ENCODE data around the gene FRMD8. TPM values are rescaled to one million over a fixed set of nuclear protein-coding genes. Genes with fewer than 3 reads are reported as not detected.

The FRMD8 gene
- total and polyA plus RNA-seq, 9 of the 15 experiments (the other 6 are each of a cell fraction or from before 2014, with no cell fraction given) = 4.5 to 54.5 (median 15.8) TPM

GRCh38 chr11:65420979-65421793, 34.7 kb downstream of the FRMD8 start (continued):
- TF ChIP-seq ZNF274 (IDR thresholded peaks at IDR 0.05; ENCODE audit: borderline replicate concordance, low read depth, low read length) = no peak
- no peak for TF ChIP-seq SRSF3 (IDR thresholded peaks at IDR 0.05; ENCODE audit: insufficient read depth, low read length)
- peak; percentile 84 for TF ChIP-seq THRB (CRISPR knock-in tag; conservative IDR thresholded peaks at IDR 0.05)
- no peak for TF ChIP-seq ELK3 (CRISPR knock-in tag; IDR thresholded peaks at IDR 0.05)
- no peak for TF ChIP-seq ID3 (CRISPR knock-in tag; IDR thresholded peaks at IDR 0.05)
- TF ChIP-seq ID3 (tag; IDR thresholded peaks at IDR 0.05) = 0 out of 2 replicates have a peak, but pooled peaks have one; percentile 39
- no peak for TF ChIP-seq FOXK2 (conservative IDR thresholded peaks at IDR 0.05 in 1 of 2, IDR thresholded peaks at IDR 0.05 in 1 of 2; ENCODE audit: low read depth in 2 of 2)
- TF ChIP-seq ZC3H11A (IDR thresholded peaks at IDR 0.05; ENCODE audit: low read depth, low read length) = no peak
- no peak for TF ChIP-seq TAF7 (tag; IDR thresholded peaks at IDR 0.05)
- TF ChIP-seq ZNF589 (CRISPR knock-in tag; IDR thresholded peaks at IDR 0.05; ENCODE audit: low read depth) = no peak
- peak; percentile 93; the same call in 1 of the 2 replicates for TF ChIP-seq ZNF583 (CRISPR knock-in tag; IDR thresholded peaks at IDR 0.05)
- TF ChIP-seq BACH1 (tag; IDR thresholded peaks at IDR 0.05) = no peak
- no peak for TF ChIP-seq ARID3B (CRISPR knock-in tag; IDR thresholded peaks at IDR 0.05; ENCODE audit: borderline replicate concordance)
- no peak for TF ChIP-seq ZBTB33 (CRISPR knock-in tag; IDR thresholded peaks at IDR 0.05)
- TF ChIP-seq NR3C1 (CRISPR knock-in tag; IDR thresholded peaks at IDR 0.05) = no peak
- no peak; the same call in 1 of the 2 replicates for TF ChIP-seq PML (IDR thresholded peaks at IDR 0.05; ENCODE audit: low read length)
- TF ChIP-seq MED1 (CRISPR knock-in tag; IDR thresholded peaks at IDR 0.05; ENCODE audit: borderline replicate concordance) = no peak
- TF ChIP-seq ZBED1 (IDR thresholded peaks at IDR 0.05) = no peak
- no peak for TF ChIP-seq SNRNP70 (optimal IDR thresholded peaks at IDR 0.05; ENCODE audit: low read depth, low read length)
- no peak for TF ChIP-seq NR2C2 (CRISPR knock-in tag; IDR thresholded peaks at IDR 0.05)
- no peak for TF ChIP-seq NR2C2 (tag; IDR thresholded peaks at IDR 0.05)
- peak; percentile 59 for TF ChIP-seq ARID1B (IDR thresholded peaks at IDR 0.05)

Measured in K562 (cell line).